ENCODE data around the gene LRCH4.
A peak's percentile ranks its signal among the peaks of the same experiment; 100 is the strongest.
"Not testable (repeated sequence)": the region's sequence is repeated elsewhere in the genome, so short reads cannot be mapped to it uniquely, and the experiment has no call there.

Gene LRCH4

DNA sequence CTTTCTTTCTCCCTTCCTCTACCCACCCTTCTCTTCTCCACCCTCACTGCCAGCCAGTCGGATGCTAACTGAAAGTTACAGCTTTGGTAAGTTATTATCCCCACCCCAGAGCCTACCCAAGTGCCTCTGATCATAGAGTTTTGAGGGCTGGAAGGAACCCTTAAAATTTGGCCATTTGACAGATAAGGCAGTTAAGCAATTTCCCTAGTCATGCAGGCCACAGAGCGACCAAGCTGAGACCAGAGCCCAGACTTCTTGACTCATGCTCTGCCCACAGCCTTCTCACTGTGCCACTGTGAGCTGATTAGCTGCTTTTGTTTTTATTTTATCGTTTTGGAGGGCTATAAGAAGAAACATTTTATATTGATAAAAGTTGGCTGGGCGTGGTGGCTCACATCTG is 29.4 kb downstream of the LRCH4 start:
- peak; percentile 72 for DNase-seq (ENCODE audit: low read depth)
- TF ChIP-seq, protein P1, sequence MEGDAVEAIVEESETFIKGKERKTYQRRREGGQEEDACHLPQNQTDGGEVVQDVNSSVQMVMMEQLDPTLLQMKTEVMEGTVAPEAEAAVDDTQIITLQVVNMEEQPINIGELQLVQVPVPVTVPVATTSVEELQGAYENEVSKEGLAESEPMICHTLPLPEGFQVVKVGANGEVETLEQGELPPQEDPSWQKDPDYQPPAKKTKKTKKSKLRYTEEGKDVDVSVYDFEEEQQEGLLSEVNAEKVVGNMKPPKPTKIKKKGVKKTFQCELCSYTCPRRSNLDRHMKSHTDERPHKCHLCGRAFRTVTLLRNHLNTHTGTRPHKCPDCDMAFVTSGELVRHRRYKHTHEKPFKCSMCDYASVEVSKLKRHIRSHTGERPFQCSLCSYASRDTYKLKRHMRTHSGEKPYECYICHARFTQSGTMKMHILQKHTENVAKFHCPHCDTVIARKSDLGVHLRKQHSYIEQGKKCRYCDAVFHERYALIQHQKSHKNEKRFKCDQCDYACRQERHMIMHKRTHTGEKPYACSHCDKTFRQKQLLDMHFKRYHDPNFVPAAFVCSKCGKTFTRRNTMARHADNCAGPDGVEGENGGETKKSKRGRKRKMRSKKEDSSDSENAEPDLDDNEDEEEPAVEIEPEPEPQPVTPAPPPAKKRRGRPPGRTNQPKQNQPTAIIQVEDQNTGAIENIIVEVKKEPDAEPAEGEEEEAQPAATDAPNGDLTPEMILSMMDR (IDR thresholded peaks at IDR 0.05; ENCODE audit: low read length, missing control alignments) = no peak
- H3K4me3 ChIP-seq (replicated peaks; ENCODE audit: low read depth, low read length) = no peak overlapping the region

DNA sequence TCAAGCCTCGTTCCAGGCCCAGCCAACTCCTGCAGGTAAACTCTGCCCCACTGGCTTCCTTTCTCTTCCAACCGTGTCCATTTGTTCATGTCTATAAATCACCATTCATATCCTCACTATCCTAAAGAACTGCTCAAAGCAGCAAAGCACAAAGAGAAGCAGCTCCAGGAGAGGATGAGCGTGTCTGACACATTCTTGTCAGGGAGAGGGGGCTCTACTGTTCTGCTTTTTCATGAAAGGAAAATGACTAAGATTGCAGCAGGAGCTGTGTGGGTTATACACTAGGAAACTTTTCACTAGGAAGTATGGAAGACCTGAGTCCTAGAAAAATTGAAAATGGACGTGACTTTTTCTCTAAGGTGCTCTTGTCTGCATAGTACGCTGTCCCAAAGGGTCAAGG is 30.2 kb downstream of the LRCH4 start:
- DNase-seq (ENCODE audit: low read depth) = no peak

DNA sequence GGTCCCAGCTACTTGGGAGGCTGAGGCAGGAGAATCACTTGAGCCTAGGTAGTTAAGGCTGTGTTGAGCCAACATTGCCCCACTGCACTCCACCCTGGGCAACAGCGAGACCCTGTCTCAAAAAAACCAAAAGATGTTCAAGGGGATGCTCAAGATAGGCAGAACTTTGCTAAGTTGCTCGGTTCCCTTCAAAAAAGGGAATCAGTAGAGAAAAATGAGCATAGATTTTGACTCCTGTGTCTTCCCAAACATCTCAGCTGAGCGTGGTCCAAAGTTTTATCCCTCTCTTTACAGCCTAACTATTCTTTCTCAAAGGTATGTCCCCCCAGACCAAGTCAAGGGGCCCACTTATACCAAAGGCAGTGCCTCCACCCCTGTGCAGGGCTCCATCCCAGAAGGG is 32.9 kb downstream of the LRCH4 start:
- DNase-seq (ENCODE audit: low read depth) = no peak
- TF ChIP-seq, protein P1 (IDR thresholded peaks at IDR 0.05; ENCODE audit: low read length, missing control alignments) = no peak
- H3K4me3 ChIP-seq (replicated peaks; ENCODE audit: low read depth, low read length) = no peak overlapping the region

More for the DNA sequence above, 30.2 kb downstream of the LRCH4 start:
- TF ChIP-seq, protein P1 (IDR thresholded peaks at IDR 0.05; ENCODE audit: low read length, missing control alignments) = no peak
- no peak overlapping the region for H3K4me3 ChIP-seq (replicated peaks; ENCODE audit: low read depth, low read length)

DNA sequence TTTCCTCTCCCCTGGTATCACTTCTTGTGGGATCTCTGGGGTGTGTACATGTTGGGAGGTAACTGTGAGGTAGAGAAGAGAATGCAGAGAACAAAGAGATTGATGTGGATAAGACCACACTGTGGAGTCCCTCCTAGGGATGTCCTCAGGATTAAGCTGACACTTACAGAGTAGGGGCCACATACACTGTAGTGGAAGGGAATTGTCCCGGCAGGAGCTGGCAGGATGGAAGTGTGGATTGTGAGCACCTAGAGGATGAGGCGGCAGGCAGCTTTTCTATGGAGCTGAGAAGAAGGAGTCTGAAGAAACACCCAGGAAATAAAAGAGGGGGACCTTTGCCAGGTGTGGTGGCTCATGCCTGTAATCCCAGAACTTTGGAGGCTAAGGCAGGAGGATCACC is 33.4 kb downstream of the LRCH4 start:
- TF ChIP-seq, protein P1 (IDR thresholded peaks at IDR 0.05; ENCODE audit: low read length, missing control alignments) = no peak
- DNase-seq (ENCODE audit: low read depth) = no peak
- no peak overlapping the region for H3K4me3 ChIP-seq (replicated peaks; ENCODE audit: low read depth, low read length)

DNA sequence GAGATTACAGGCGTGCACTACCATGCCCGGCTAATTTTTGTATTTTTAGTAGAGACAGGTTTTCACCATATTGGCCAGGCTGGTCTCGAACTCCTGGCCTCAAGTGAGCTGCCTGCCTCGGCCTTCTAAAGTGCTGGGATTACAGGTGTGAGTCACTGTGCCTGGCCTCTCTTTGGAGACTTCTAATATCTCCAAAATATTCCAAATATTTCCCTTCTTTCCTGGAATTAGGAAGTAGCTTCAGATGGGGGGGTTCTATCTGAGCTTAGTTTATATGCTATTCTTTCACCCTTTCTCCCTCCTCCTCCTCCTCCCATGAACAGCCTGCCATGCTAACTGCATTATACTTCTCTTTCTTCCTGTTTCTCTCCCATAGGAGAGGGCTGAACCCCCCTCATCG is 37.5 kb downstream of the LRCH4 start:
- peak; percentile 39 for DNase-seq (ENCODE audit: low read depth)
- not testable (repeated sequence) for H3K4me3 ChIP-seq (replicated peaks; ENCODE audit: low read depth, low read length)

DNA sequence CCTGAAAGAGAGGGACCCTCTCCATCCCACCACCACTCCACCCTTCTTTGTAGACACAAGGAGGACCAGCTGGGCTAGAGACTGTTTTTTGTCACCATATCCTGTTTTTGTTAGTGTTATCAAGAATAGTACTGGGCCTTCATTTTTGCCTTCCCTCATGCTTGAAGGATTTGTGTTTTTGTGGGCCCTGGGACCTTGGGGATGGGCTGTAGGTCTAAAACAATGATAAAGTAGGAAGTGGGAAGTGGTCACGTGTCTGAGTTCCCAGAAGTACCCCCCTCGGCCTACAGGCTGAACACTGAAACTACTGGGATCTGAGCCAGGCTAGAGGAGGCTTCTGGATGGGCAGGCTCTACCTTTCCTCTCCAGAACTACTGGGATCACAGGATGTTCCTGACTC is 38.1 kb downstream of the LRCH4 start:
- no peak overlapping the region for H3K4me3 ChIP-seq (replicated peaks; ENCODE audit: low read depth, low read length)
- TF ChIP-seq, protein P1 (IDR thresholded peaks at IDR 0.05; ENCODE audit: low read length, missing control alignments) = peak; percentile 16
- peak; percentile 87 for DNase-seq (ENCODE audit: low read depth)

DNA sequence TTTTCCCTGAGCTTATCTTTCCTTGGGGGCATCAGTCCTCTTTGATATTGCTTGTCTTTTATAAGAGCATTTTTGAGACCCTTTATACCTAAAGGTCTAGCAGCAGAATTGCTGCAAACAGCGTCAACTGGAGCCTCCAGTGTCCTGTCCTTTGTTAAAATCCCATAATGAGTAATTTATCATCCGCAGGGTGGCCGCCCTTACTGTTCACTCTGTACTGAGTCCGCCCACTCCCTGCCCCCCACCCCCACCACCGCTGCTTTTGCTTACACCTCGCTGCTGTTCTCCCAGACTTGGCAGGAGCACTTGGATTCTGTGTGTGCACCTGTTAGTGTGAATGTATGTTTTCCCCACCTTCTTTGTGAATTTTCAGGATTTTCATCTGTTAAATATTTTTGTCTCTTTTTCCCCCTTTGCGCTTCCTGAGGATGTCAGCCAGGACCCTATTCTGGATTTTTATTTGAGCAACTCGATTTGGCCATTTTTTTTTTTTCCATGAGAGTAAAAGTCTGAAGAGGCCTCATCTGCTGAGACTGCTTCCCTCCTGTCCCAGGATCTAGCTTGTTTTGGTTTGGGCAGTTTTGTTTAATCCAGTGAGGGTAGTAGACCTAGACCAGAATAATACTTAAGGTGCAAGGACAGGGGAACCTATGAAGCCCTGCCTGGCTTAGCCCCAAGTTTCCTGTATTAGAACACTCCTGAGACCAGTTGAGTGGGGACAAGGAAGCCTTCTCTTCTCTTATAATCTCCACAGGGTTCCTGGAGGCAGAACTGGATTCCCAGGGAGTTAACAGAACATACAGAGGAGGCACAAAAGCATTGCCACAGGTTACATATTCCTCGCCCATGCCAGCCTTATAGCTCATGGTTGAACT is 38.8 kb downstream of the LRCH4 start:
- no peak for DNase-seq (ENCODE audit: low read depth)
- no peak overlapping the region for H3K4me3 ChIP-seq (replicated peaks; ENCODE audit: low read depth, low read length)
- TF ChIP-seq, protein P1 (IDR thresholded peaks at IDR 0.05; ENCODE audit: low read length, missing control alignments) = no peak
